ENCODE measurements around the gene SCG5.

The SCG5 gene

DNA sequence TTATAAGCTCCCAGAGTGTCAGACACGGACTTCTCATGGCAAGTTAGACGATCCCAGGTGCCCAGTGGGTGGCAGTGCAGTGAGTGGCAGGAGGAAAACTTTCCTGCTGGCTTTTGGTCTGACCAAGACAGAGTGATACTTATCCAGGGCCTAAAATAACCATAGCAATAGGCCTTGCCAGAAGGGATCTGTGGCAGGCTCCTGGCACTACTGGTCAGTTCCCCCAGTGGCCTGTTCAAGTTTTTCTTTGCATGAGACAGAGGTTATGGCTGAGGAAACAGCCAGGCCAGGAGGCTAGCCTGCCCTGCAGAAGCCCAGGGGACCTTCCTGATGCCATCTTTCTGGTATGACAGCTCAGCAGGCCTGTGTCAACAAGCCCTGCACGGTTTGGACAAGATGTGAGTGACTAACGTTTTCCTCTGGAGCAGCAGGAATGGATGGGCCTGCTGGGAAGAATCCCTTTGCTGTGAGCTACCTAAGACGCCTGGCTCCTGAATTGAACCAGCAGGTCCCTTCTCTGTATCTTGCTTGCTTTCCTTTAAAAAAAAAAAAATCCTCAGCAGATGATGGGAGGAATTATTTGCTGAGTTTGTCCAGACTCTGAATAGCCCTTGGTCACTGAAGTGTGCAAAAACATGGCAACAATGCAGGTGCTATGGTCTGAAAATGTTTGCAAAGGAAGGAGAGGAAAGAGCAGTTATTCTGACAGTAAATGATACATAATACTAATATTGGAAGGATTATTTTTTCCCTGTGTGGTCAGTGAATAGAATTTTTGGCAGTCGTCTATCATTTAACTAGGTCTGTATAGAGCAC, 18.0 kb downstream of the SCG5 start:
- no peak for DNase-seq (ENCODE audit: low spot score)

DNA sequence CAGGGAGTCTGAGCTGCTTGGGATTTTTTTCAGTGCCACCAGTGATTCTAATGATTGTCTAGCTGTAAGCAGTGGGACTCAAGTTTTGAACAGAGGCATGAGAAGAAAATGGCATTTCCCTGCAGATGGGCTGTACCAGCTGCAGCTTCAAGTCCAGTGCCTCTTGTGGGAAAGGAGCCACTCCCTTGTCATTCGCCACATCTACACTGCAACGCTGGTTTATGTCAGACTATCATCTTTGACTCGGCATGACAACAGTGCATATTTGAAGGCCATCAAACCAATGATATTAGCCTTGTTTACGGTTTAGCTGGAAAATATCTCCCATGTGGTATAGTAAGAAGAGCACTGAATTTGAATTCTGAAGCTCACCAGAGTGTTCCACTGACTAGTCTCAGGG, 22.2 kb downstream of the SCG5 start:
- no peak for DNase-seq (ENCODE audit: low spot score)

DNA sequence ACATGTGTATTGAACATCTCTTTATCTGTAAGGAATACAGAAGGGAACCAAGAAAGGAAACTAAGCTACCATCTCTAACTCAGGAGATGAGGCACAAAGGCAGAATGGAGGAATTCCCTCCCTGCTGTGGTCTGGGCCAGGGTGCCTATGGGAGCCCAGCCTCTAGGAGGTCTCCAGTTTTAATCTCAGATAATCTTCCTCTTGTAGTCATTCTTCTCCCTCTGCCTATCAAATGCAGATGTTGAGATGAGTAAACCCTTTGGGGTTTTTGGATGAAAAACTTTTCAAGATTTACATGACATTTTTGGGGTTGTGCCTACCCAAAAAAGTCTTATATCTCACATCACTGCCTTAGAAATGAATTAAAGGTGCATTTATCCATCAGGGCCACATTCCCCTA, 23.3 kb downstream of the SCG5 start:
- no peak for DNase-seq (ENCODE audit: low spot score)

DNA sequence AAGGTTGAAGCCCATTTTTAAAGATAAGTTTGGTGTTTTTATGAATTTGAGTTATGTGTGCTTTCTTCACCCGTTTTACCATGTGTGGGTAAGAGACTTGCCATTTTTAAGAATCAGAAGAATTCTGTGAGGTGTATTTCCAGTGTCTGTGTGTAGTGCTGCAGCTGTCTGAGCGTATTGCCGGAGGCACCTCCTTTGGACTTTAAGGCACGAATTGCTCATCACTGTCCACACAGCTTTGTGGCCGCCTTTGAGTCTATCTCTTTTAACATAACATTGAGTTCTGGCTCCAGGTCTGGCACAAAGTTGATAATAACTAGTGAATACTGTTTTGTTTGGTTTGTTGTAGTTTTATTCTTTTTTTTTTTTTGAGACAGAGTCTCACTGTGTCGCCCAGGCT, 25.8 kb downstream of the SCG5 start:
- DNase-seq (ENCODE audit: low spot score), result no peak

DNA sequence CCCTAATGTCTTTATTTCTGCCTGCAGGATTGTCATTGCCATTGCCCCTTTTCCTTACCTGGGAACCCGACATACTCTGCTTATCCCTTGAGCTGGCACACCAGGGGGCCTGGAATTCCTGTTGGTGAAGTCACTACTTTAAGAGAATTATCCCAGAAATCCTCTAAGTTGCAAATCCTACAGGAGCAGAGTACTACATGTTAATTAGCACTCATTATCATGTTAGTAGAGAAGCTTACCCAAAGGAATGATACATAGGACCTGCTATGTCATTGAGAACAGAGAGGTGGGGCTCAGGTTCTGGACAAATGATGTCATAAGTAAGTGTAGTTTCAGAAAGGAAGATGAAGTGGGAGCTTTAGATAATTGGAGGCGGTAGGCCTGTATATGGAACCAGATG, 27.4 kb downstream of the SCG5 start:
- DNase-seq (ENCODE audit: low spot score), result no peak

DNA sequence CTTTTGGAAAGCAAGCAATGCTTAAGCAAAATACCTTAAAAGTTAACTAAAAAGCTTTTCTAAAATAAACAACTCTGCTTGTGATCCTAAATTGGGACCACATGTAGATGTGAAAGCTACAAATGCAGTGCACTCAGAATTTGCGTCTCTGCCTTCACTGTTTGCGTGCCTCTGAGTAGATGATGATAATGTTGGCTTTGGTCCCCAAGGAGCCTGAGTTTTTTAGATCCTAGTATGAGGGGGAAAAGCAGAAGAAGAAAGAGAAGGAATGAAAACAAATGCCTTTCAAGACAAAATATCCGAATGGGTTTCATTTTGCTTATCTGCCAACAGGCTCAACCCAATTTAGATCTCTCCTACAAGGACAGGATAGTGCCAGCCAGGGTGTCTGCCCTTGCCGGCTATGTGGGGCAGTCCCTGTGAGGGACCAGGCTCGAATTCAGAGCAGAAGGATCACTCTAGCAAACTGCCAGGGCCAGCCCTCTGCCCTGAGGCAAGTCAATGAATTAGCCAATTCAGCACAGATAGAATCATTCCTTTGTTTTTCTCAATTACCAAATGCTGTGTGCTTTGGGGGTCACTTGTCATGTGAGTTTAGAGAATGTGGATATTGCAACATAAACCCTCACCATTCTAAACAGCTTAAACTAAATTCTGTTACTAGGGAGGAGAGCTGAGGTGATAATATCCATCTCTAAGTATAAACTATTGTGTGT, 28.5 kb downstream of the SCG5 start:
- no peak for DNase-seq (ENCODE audit: low spot score)

DNA sequence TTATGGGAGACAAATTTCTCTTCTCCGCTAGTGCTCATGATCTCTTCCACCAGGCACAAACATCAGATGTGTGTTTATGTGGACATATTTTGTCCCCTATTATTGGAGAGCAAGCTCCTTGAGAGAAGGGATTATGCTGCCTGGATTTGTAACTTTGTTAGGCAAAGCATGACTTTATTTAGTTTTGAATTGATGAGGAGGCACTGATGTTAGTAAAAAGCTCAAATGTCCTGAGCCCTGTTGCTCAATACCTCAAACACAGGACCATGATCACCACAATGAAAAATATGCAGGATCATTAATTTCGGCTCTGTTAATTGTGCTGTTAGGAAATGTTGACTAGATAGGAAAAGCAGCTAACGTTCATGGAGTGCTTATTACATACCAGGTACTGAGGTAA, 29.1 kb downstream of the SCG5 start:
- DNase-seq (ENCODE audit: low spot score), result no peak

DNA sequence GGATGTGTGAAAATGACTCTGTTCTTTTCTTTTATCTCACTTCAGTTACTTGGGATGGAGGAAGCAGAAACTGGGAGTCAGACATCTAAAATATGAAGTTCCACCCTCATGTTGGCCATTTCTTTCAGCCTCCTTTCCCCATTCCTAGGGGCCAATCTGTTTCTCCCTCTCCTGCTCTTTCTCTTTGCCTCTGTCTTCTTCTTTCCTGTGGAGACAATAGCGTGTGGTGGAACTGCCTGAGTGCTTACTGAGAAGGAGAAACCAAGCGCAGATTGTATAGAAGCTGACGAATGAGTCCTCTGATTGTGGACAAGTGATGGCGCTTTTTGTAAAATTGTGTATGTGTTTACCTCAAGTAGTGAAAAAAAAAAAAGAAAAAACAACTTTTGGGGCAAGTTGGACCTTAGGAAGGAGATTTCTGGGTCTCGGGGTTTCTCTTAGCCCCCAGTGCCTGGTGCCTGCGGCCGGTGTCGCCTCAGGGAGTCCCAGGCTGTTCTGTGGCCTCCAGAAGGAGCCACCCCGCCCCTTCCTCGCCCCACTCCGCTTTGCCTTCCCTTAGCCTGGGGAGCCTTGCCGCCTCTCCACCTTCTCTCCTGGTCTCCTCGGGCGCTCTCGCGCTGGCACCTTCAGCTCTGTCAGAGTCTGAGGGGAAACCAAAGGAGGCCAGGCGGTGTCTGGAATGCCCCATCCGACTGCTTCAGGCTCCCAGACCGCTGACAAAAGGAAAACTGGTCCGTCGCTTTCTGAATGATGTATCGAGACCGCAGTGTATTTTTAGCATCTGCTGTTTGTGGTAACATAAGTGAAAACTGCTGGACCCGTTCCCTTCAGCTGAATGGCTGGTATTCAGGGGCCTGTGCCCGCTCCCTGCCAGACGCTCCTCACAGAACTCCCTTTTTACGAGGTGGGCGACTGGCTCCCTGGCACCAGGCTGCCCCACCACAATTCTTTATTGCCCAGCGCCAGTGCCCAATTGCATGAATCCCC, 30.1 kb downstream of the SCG5 start:
- no peak for DNase-seq (ENCODE audit: low spot score)

DNA sequence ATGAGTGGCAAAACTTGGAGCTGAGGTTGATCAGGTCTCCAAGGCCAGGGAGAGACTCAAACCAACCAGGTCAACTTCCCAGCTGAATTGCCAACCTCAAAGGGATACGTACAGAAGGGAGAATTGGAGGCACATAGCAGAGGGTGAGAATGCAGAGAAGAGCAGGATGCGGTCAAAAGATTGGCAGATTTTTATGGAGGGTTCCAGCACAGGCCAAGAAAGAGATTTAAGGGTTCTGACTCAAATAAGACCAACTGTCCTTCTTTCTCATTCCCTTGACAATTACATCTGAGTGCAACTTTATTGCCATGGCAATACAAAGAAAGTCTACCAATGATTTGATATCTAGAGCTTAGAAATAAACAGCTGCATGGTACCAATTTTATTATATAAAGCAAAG, 33.2 kb downstream of the SCG5 start:
- DNase-seq (ENCODE audit: low spot score), result no peak

DNA sequence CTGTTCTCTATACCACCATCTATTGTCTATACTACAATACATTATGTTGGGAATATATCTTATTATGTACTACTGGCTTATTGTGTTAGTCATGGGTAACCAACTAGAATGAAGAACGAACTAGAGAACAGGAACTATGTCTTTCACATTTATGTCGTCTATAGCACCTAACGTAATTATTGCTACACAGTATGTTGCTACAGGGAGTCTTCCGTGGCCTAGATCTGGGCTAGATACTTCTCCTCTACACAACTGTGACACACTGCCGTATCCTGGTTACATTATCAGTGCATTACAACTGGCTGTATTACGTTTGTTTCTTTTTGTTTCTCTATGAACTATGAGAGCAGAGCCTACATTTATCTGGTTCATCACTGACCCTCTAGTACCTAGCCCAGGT, 34.0 kb downstream of the SCG5 start:
- no peak for DNase-seq (ENCODE audit: low spot score)

DNA sequence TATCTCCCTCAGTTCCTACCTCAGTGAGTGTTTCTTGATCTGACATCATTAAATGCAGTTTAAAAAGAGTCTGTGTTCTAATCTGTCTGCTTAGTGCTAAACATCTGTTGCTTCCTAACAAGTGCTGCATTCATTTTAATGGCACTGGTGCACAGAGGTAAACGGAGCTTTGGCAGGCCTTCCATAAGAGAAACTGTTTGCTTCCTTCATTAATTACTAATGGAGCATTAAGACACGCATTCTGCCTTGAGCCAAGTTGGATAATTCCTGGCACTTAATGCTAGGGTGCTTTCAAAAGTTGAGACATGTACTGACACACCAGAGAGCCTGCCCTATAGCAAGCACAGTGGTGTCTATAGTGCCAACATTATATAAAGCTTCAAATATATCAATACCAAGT, 34.7 kb downstream of the SCG5 start:
- no peak for DNase-seq (ENCODE audit: low spot score)

DNA sequence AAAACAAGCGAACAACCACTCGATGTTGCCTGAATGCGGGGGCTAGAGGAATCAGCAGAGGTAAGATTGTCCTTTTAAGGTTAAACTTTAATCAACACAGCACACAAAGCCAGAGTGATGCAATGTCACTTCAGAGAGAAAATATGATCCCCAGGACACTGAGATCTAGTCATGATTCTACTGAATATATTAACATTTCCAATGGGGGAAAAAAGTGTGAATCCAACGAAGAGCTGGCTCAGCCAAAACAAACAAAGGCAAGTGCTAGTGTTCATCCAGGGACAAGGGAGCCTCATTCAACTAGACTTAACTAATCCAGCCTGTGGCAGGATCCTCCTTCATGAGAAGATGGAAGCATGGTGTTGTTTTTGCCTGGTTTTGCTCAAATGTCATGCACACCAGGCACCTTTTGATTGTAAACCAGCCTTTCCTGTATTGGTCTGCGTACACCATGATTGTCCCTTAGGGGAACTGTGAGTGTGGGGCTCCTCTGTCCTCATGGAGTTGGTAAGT, 35.8 kb downstream of the SCG5 start:
- DNase-seq (ENCODE audit: low spot score), result peak; percentile 56

DNA sequence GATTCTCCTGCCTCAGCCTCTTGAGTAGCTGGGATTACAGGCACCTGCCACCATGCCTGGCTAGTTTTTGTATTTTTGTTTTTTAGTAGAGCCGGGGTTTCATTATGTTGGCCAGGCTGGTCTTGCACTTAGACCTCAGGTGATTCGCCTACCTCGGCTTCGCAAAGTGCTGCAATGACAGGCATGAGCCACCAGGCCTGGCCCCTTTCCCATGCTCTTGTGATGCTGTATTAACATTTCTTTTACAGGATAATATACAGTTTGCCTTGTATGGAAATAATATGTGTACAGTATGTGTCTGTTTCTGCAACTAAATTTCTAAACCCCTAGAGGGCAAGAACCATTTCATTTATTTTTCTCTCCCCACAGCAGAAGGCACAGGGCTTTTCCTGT, 37.8 kb downstream of the SCG5 start:
- DNase-seq (ENCODE audit: low spot score), result no peak

DNA sequence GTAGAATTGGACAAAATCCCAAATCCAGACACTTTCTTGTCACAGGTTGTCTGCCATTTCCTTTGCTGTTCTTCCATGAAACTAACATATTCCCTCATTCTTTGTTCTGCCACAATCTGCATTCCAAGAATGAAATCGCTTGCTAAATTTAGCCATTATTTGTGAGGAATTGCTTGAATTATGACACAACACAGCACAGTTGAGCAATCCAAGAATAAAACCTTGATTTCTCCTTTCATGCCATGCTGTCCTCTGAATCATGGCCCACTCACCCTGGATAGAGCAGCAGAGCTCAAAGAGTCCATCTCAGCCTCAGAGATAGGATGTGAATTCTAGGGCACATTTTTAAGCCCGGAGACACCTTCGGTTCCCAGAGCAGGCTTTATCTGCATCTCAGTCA, 41.1 kb downstream of the SCG5 start:
- DNase-seq (ENCODE audit: low spot score), result no peak

DNA sequence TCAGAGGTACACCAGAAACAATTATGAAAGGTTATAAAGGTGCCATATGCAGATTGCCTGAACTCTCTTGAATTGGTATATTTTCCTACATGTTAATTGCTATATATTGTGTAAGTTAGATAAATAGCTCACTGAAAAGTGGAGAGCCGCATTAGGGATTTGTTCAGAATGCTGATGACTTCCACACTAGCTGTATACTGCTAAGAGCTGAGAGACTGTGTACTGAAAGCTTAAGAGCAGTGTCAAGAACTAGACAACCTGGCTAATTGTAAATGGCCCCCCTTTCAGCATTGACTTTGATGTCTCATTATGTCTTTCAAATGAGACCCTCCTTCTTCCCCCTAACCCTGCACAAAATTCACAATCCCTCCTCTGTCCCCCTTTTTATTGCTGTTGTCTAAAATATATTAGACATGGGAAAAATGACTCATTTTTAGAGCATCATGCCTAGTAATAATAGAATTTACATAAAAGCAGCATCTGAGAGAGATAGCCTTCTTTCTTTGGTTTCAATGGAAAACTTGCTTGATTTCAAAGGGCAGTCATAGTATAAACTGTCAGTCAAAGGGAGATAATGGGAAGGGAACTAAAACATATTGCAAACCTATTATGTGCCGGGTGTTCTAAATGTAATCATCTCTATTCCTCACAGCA, 41.6 kb downstream of the SCG5 start:
- DNase-seq (ENCODE audit: low spot score), result no peak

DNA sequence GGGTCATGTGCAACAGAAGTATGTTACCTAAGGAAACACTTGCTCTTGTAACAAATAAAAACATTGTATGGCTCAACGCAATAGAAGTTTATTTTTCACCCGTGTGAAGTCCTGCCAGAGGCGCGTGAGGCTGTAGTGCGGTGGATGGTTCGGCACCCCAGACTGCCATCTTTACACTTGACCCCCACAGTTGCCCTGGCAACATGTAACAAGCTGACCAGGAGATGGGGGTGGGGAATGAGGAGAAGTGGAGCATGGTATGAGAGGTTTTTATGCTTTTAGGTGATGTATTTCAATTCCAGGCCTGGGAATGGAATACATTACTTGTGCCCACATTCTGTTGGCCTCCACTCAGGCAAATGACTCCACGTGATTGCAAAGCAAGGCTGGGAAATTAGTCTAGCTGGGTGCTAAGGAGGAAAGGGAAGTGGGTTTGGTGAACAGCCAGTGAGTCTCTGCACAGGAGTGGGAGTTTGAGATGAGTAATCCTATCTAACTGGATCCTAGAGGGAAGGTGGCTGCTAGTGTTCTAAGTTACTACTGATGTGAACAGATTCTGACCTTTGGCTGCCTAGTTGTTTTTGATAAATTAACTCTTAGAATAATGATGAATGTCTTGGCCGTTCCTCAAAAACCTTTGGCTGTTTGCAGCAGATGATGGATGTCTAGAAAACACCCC, 42.5 kb downstream of the SCG5 start:
- no peak for DNase-seq (ENCODE audit: low spot score)

DNA sequence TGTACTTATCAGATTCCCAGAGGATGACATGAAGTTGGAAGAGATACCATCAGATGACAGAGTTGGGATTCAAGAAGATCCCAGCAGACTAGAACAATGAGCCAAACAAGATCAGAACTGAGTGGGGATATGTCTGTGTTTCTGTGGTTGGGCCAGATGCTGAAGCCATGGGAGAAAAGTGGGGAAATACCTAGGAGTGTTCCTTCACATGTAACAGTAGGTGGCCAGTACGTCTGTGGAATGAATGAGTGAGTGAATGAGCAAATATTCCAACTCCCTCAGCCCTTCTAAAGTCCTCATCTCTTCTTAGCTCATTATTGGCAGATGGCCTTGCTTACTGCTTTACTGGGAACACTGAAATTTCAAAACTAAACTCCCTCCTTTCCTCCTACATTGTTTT, 44.1 kb downstream of the SCG5 start:
- no peak for DNase-seq (ENCODE audit: low spot score)

DNA sequence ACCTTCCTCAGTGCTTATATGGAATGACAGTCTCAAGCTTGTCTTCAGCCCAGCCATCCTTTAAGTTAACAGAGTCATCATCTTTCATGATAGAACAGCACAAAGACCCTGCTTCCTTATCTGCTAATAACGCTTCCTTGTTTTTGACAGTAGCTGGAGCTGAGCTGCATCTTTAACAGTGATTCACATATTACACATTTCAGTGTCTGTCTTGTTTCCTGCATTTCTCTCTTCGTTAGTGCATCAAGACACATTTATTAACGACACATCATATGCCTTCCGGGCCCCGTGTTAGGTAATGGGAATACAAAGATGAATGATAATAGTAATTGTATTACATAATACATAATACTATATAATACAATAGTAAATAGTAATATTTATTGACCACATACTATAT, 46.0 kb downstream of the SCG5 start:
- no peak for DNase-seq (ENCODE audit: low spot score)

DNA sequence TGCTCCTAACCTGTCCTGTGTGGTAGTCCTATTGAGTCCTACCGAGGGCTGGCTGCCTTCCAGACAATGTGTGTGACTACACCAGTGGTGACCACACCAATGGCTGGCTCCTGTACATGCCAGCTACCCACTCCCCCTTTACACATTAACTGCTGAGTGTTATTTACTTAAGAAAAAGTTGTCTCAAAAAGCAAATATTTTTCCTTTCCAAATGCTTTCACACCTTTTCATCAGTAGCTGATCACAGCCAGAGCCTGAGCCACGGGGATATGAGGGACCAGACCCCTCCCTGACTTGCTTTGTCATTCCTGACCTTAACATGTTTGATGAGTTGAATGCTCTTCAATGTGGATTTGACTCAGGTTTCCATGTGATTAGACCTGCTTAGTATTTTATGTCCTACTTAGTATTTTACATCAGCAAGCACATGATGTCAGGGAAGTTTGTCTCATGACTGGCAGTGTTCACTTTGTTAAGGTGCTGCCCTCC, 46.7 kb downstream of the SCG5 start:
- DNase-seq (ENCODE audit: low spot score), result no peak

DNA sequence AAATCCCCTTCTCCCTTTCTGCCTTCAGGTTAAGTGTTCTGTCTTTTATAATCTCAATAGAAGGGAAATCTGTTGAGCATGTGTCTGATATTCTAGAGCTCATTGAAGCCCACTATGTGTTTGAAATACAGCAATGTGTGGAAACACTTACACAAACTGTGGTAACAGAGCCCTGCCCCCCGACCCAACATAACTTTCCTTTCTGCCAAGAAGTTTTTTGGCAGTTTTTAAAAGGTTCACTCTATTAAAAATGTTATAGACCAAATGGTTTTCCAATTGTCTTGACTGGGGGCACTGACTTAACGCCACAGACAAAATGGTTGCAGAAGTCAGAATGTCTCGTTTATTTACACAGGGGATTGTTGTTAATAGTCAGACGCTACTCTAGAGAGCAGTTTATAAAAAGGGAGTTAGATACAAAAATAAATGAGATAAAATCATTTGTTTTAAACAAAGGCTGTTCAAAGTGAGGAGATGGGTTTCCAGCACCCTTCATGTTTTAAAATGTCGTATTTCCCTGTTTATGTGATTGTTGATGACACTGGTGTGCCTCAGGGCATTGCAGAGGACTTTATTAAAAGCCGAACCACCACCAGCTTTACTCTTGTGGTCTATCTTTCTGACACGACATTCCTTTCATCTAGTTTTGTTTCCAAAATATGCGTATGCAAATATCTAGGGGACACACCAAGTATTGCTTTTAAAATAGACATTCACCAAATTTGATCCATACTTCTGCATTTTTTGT, 49.6 kb downstream of the SCG5 start:
- no peak for DNase-seq (ENCODE audit: low spot score)

Data from SW480 (cell line).